HepG2 (cell line): ENCODE measurements around the gene NUBP2. TPM values are rescaled to one million over a fixed set of nuclear protein-coding genes. Genes with fewer than 3 reads are reported as not detected.

Source experiments
- CREB1 ChIP-seq, 2 experiments: fragments of 450-650 bp in 1 of 2; IDR thresholded peaks; 2 replicates each; pipeline ENCODE4 v1.6.1; 2016 to 2017; ENCODE audit warnings: control low read depth in 1 of 2, mild to moderate bottlenecking in 1 of 2, missing compliant biosample characterization in 1 of 2, missing genetic modification characterization in 1 of 2
- FOSL1 ChIP-seq: sonication (generic); formaldehyde crosslinking; IDR thresholded peaks from 2 replicates; pipeline ENCODE4 v1.9.0; 2021; ENCODE audit warnings: missing genetic modification reagents, borderline replicate concordance
- ISX ChIP-seq: sonication (generic); formaldehyde crosslinking; conservative IDR thresholded peaks from 2 replicates; pipeline ENCODE4 v1.5.0; 2020; ENCODE audit warnings: missing genetic modification reagents
- KLF12 ChIP-seq: sonication (generic); formaldehyde crosslinking; IDR thresholded peaks from 2 replicates; pipeline ENCODE4 v1.4.0; 2020; ENCODE audit warnings: missing genetic modification reagents, borderline replicate concordance
- KLF9 ChIP-seq: IDR thresholded peaks from 2 replicates; pipeline ENCODE4 v1.6.1; 2016; ENCODE audit warnings: low read depth
- KMT2B ChIP-seq: IDR thresholded peaks from 2 replicates; pipeline ENCODE4 v1.6.1; 2016; ENCODE audit warnings: missing genetic modification reagents, missing compliant biosample characterization
- PLSCR1 ChIP-seq: sonication (generic); formaldehyde crosslinking; IDR thresholded peaks from 2 replicates; pipeline ENCODE4 v1.5.0; 2020; ENCODE audit warnings: missing genetic modification reagents, mild to moderate bottlenecking, borderline replicate concordance
- SP5 ChIP-seq: IDR thresholded peaks from 2 replicates; pipeline ENCODE4 v1.6.1; 2016; ENCODE audit warnings: low read depth, borderline replicate concordance
- THAP11 ChIP-seq: IDR thresholded peaks from 2 replicates; pipeline ENCODE4 v1.6.1; 2016; ENCODE audit warnings: missing biosample characterization, missing genetic modification reagents
- TRIM24 ChIP-seq: sonication (generic); formaldehyde crosslinking; IDR thresholded peaks from 2 replicates; pipeline ENCODE4 v1.8.0; 2022; ENCODE audit warnings: mild to moderate bottlenecking, missing genetic modification reagents
- ZBTB44 ChIP-seq: sonication (generic); formaldehyde crosslinking; IDR thresholded peaks from 2 replicates; pipeline ENCODE4 v1.4.0; 2020; ENCODE audit warnings: missing genetic modification reagents
- ZC3H4 ChIP-seq: sonication (generic); formaldehyde crosslinking; IDR thresholded peaks from 2 replicates; pipeline ENCODE4 v1.4.0; 2020; ENCODE audit warnings: missing genetic modification reagents, borderline replicate concordance
- ZFP36L1 ChIP-seq: sonication (generic); formaldehyde crosslinking; IDR thresholded peaks from 2 replicates; pipeline ENCODE4 v1.8.0; 2022; ENCODE audit warnings: mild to moderate bottlenecking, missing genetic modification reagents, moderate library complexity
- ZNF274 ChIP-seq: sonication (generic); formaldehyde crosslinking; IDR thresholded peaks from 2 replicates; pipeline ENCODE4 v1.5.1; 2020; ENCODE audit warnings: mild to moderate bottlenecking, missing genetic modification reagents
- ZNF451 ChIP-seq: sonication (generic); formaldehyde crosslinking; IDR thresholded peaks from 2 replicates; pipeline ENCODE4 v1.5.0; 2020; ENCODE audit warnings: mild to moderate bottlenecking, missing genetic modification reagents
- ZNF607 ChIP-seq: sonication (generic); formaldehyde crosslinking; IDR thresholded peaks from 2 replicates; pipeline ENCODE4 v1.5.1; 2020; ENCODE audit warnings: missing genetic modification reagents, mild to moderate bottlenecking, borderline replicate concordance
- ZNF639 ChIP-seq: conservative IDR thresholded peaks from 2 replicates; pipeline ENCODE4 v1.6.1; 2018; ENCODE audit warnings: missing genetic modification reagents
- ZNF740 ChIP-seq: sonication (generic); formaldehyde crosslinking; IDR thresholded peaks from 2 replicates; pipeline ENCODE4 v1.4.0; 2020; ENCODE audit warnings: missing genetic modification reagents
- ZNF768 ChIP-seq: sonication (generic); formaldehyde crosslinking; IDR thresholded peaks from 2 replicates; pipeline ENCODE4 v1.4.0; 2020; ENCODE audit warnings: missing genetic modification reagents
- ZNF770 ChIP-seq: sonication (generic); formaldehyde crosslinking; IDR thresholded peaks from 2 replicates; pipeline ENCODE4 v1.5.0; 2020; ENCODE audit warnings: mild to moderate bottlenecking, missing genetic modification reagents
- ZNF776 ChIP-seq: sonication (generic); formaldehyde crosslinking; IDR thresholded peaks from 2 replicates; pipeline ENCODE4 v1.4.0; 2020; ENCODE audit warnings: mild to moderate bottlenecking, missing genetic modification reagents
- ZNF841 ChIP-seq: sonication (generic); formaldehyde crosslinking; IDR thresholded peaks from 2 replicates; pipeline ENCODE4 v1.8.1; 2023; ENCODE audit warnings: missing genetic modification reagents, borderline replicate concordance
- ZSCAN31 ChIP-seq: sonication (generic); formaldehyde crosslinking; IDR thresholded peaks from 2 replicates; pipeline ENCODE4 v1.5.0; 2020; ENCODE audit warnings: low read depth, mild to moderate bottlenecking, missing genetic modification reagents
- polyA plus RNA-seq, 8 experiments: library from polyadenylated mRNA; depleted of rRNA in 3 of 8; stranded (reverse) in 7 of 8; unstranded in 1 of 8; fragments of >200 nt; fragmentation: Illumina TruSeq in 4 of 8; extraction: Trizol in 4 of 8; gene quantifications; 2 replicates each; pipeline versions ENCODE4 v1.2.1 to v1.2.3, GENCODE V29; 2011 to 2016; ENCODE audit warnings: low read depth in 4 of 8, missing spikeins in 1 of 8, mixed read lengths in 1 of 8; ENCODE audit not compliant: insufficient read depth in 1 of 8
- total RNA-seq, 5 experiments: library from RNA; depleted of rRNA; stranded (reverse); fragments of >200 nt; fragmentation: Illumina TruSeq; extraction: Trizol; gene quantifications; 2 replicates each; pipeline ENCODE4 v1.2.3, GENCODE V29; 2016; ENCODE audit warnings: low read depth in 1 of 5

The NUBP2 gene
- total and polyA plus RNA-seq, 2 of the 13 experiments (the other 11 are each of a cell fraction or from before 2014, with no cell fraction given), result 25.7 to 61.5 TPM

- TF ChIP-seq PLSCR1 (CRISPR knock-in tag) (no peak), ZC3H4 (CRISPR knock-in tag) (no peak), ZSCAN31 (CRISPR knock-in tag) (no peak), ZFP36L1 (CRISPR knock-in tag) (no peak), ZNF841 (CRISPR knock-in tag) (no peak), ZNF770 (CRISPR knock-in tag) (peak; percentile 66; the same call in 1 of the 2 replicates), KMT2B (CRISPR knock-in tag) (no peak), ZNF607 (CRISPR knock-in tag) (no peak), FOSL1 (CRISPR knock-in tag) (no peak), THAP11 (CRISPR knock-in tag) (peak; percentile 68), ZBTB44 (CRISPR knock-in tag) (no peak), CREB1 (IDR thresholded peaks at IDR 0.05) (no peak), CREB1 (CRISPR knock-in tag; IDR thresholded peaks at IDR 0.05) (peak; percentile 55), ZNF451 (CRISPR knock-in tag) (no peak), TRIM24 (CRISPR knock-in tag) (no peak), SP5 (CRISPR knock-in tag) (0 out of 2 replicates have a peak, but pooled peaks have one; percentile 25), KLF9 (no peak), ZNF274 (CRISPR knock-in tag) (no peak), ISX (CRISPR knock-in tag) (no peak), ZNF639 (CRISPR knock-in tag) (no peak), ZNF740 (CRISPR knock-in tag) (no peak), ZNF768 (CRISPR knock-in tag) (peak; percentile 71; the same call in 1 of the 2 replicates), KLF12 (CRISPR knock-in tag) (0 out of 2 replicates have a peak, but pooled peaks have one; percentile 11), ZNF776 (CRISPR knock-in tag) (no peak)
Measured at GRCh38 chr16:1828645-1829410, 46.1 kb downstream of the NUBP2 start (continued).
